ENCODE data around the gene LMF1. TPM values are rescaled to one million over a fixed set of nuclear protein-coding genes. Genes with fewer than 3 reads are reported as not detected.
"Not testable (repeated sequence)": the region's sequence is repeated elsewhere in the genome, so short reads cannot be mapped to it uniquely, and the experiment has no call there.

The LMF1 gene
- total RNA-seq, 4 donors from 2014 or later, result 7.7 to 15.8 (median 10.2) TPM

- Histone ChIP-seq H3K9me3 (no peaks in the 10 kb centered on the region), H3K27ac (no peak overlapping the region), H3K36me3 (peaks cover 0 to 13% of the 10 kb centered on the region in 2 donors), H3K27me3 (no peaks in the 10 kb centered on the region), H3K4me3 (no peak overlapping the region), H3K4me1 (no peaks in the 10 kb centered on the region)
- DNase-seq (no peak), ATAC-seq (no peak)
- no peak for TF ChIP-seq POLR2A (IDR thresholded peaks at IDR 0.05)
- TF ChIP-seq CTCF (IDR thresholded peaks at IDR 0.05 in 4 of 5, conservative IDR thresholded peaks at IDR 0.05 in 1 of 5), result no peak
- in situ Hi-C loops (cut with MboI; ENCODE audit: low sequenced_read_pairs in 4 of 4) (no loop called here), intact Hi-C loops (cut with DNase I; ENCODE audit: low total_unique reads) (no loop called here)
These were observed 18.5 kb downstream of the LMF1 start for GRCh38 chr16:952321-952720.

- no peaks in the 10 kb centered on the region for H3K4me1 ChIP-seq
- DNase-seq (no peak), ATAC-seq (no peak)
- H3K27me3 ChIP-seq, result no peaks in the 10 kb centered on the region
- H3K4me3 ChIP-seq, result no peak overlapping the region
- peaks cover 0 to 13% of the 10 kb centered on the region in 2 donors for H3K36me3 ChIP-seq
- H3K9me3 ChIP-seq, result no peaks in the 10 kb centered on the region
- in situ Hi-C loops (cut with MboI; ENCODE audit: low sequenced_read_pairs in 4 of 4) (no loop called here), intact Hi-C loops (cut with DNase I; ENCODE audit: low total_unique reads) (no loop called here)
- TF ChIP-seq CTCF (IDR thresholded peaks at IDR 0.05 in 4 of 5, conservative IDR thresholded peaks at IDR 0.05 in 1 of 5), result no peak
- TF ChIP-seq POLR2A (IDR thresholded peaks at IDR 0.05), result no peak
- H3K27ac ChIP-seq, result no peak overlapping the region
These were observed 19.0 kb downstream of the LMF1 start for GRCh38 chr16:951660-952301.

- DNase-seq; H3K27me3 ChIP-seq; intact Hi-C loops (cut with DNase I; ENCODE audit: low total_unique reads); H3K4me3 ChIP-seq; H3K9me3 ChIP-seq; ATAC-seq; H3K4me1 ChIP-seq; in situ Hi-C loops (cut with MboI; ENCODE audit: low sequenced_read_pairs in 4 of 4); H3K27ac ChIP-seq: not testable (repeated sequence)
- peaks cover 0 to 20% of the 10 kb centered on the region in 2 donors for H3K36me3 ChIP-seq
These were observed 19.8 kb downstream of the LMF1 start for GRCh38 chr16:950733-951573.

- ATAC-seq; H3K9me3 ChIP-seq; H3K27ac ChIP-seq; H3K4me1 ChIP-seq; H3K4me3 ChIP-seq; DNase-seq; in situ Hi-C loops (cut with MboI; ENCODE audit: low sequenced_read_pairs in 4 of 4); H3K27me3 ChIP-seq; intact Hi-C loops (cut with DNase I; ENCODE audit: low total_unique reads): not testable (repeated sequence)
- peaks cover 0 to 20% of the 10 kb centered on the region in 2 donors for H3K36me3 ChIP-seq
These were observed 22.0 kb downstream of the LMF1 start for GRCh38 chr16:948767-949166.

GRCh38 chr16:947922-948303, 22.9 kb downstream of the LMF1 start:
- in situ Hi-C loops (cut with MboI; ENCODE audit: low sequenced_read_pairs in 4 of 4); H3K27ac ChIP-seq; ATAC-seq; H3K9me3 ChIP-seq; H3K27me3 ChIP-seq; H3K4me3 ChIP-seq; DNase-seq; H3K4me1 ChIP-seq; intact Hi-C loops (cut with DNase I; ENCODE audit: low total_unique reads): not testable (repeated sequence)
- peaks cover 0 to 20% of the 10 kb centered on the region in 2 donors for H3K36me3 ChIP-seq

GRCh38 chr16:947255-947921, 23.4 kb downstream of the LMF1 start:
- no peaks in the 10 kb centered on the region for H3K4me1 ChIP-seq
- no peaks in the 10 kb centered on the region for H3K9me3 ChIP-seq
- intact Hi-C loops (cut with DNase I; ENCODE audit: low total_unique reads), result no loop called here
- in situ Hi-C loops (cut with MboI; ENCODE audit: low sequenced_read_pairs in 4 of 4), result no loop called here
- H3K27me3 ChIP-seq, result no peaks in the 10 kb centered on the region
- TF ChIP-seq CTCF (IDR thresholded peaks at IDR 0.05 in 4 of 5, conservative IDR thresholded peaks at IDR 0.05 in 1 of 5), result no peak
- TF ChIP-seq POLR2A (IDR thresholded peaks at IDR 0.05), result no peak
- H3K4me3 ChIP-seq, result no peak overlapping the region
- peaks cover 0 to 19% of the 10 kb centered on the region in 2 donors for H3K36me3 ChIP-seq
- no peak overlapping the region for H3K27ac ChIP-seq
- ATAC-seq, result no peak
- DNase-seq, result no peak
